ENCODE data around the gene RAB1A. TPM values are rescaled to one million over a fixed set of nuclear protein-coding genes. Genes with fewer than 3 reads are reported as not detected.

RAB1A gene
- total and polyA plus RNA-seq, 12 donors, result 77.8 to 165 (median 117) TPM

DNA sequence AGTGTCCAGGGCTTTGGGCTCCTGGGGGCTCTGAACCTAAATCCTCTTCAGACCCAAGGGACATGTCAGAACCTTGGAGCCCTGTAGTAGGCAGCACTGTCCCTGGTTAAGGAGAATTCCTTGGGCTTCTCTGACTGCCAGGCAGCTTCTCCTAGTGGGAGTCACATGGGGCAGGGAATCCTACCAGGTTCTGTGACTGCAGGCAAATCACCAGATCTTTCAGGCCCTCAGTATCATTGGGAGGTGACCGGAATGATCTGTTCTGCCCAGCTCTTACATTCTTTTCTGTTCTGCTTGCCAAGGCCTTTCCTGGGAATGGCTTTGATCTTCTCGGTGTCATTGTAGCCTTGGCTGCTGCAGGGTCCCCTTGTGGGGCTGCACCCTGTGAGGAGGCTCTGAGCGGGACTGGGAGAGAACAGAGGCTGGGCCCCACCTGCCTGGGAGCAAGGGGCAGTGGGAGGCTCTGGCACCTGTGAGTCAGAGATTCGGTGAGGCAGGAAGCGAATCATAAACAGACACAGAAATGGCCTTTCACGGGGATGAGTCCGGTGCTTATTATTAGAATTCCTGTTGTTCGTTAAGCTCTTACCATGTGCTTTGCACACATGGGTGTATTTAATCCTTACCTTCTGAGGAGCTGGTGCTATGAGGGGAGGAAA, 59.6 kb downstream of the RAB1A start:
- peak in 7 of 9 donors; percentile 6 to 45 (median 29) for TF ChIP-seq CTCF (IDR thresholded peaks at IDR 0.05)
- no peak overlapping the region for H3K4me3 ChIP-seq
- no peaks in the 10 kb centered on the region for H3K9me3 ChIP-seq
- 35 to 47% methylated on average over 8 of the region's 8 CpGs for WGBS, 2 donors
- H3K27me3 ChIP-seq, result no peaks in the 10 kb centered on the region
- ATAC-seq (peak in 7 of 8 donors; percentile 26 to 53 (median 46)), DNase-seq (no peak)
- peak overlapping the region in 9 of 10 donors; percentile 22 to 72 (median 60) for H3K27ac ChIP-seq
- intact Hi-C loops (cut with DNase I), result loop anchor here in 3 of 10 donors (5.0 to 10.0 kb wide), 3 partner anchors 54 to 504 kb away; no protein-coding TSS in a partner anchor
- H3K4me1 ChIP-seq, result peaks cover 27 to 85% (median 65%) of the 10 kb centered on the region in 9 donors
- H3K36me3 ChIP-seq, result peaks cover 0 to 68% (median 27%) of the 10 kb centered on the region in 9 donors

GRCh38 chr2:65069439-65069824, 60.5 kb downstream of the RAB1A start:
- intact Hi-C loops (cut with DNase I), result loop anchor here in 7 of 10 donors (5.0 to 10.0 kb wide), 7 partner anchors 55 to 505 kb away; no protein-coding TSS in a partner anchor
- peaks cover 33 to 85% (median 69%) of the 10 kb centered on the region in 9 donors for H3K4me1 ChIP-seq
- peaks cover 0 to 59% (median 26%) of the 10 kb centered on the region in 9 donors for H3K36me3 ChIP-seq
- H3K4me3 ChIP-seq, result no peak overlapping the region
- 85 to 91% methylated on average over 6 of the region's 6 CpGs for WGBS, 2 donors
- H3K27ac ChIP-seq, result peak overlapping the region in 9 of 10 donors; percentile 22 to 72 (median 60)
- no peak for TF ChIP-seq CTCF (IDR thresholded peaks at IDR 0.05)
- H3K9me3 ChIP-seq, result no peaks in the 10 kb centered on the region
- no peaks in the 10 kb centered on the region for H3K27me3 ChIP-seq
- ATAC-seq (no peak), DNase-seq (no peak)

GRCh38 chr2:65067806-65068553, 61.9 kb downstream of the RAB1A start:
- peak overlapping the region in 3 of 10 donors; percentile 62 to 72 (median 72) for H3K27ac ChIP-seq

More at GRCh38 chr2:65067806-65068553, 61.9 kb downstream of the RAB1A start:
- peaks cover 33 to 89% (median 78%) of the 10 kb centered on the region in 9 donors for H3K4me1 ChIP-seq
- intact Hi-C loops (cut with DNase I), result loop anchor here in 7 of 10 donors (5.0 to 10.0 kb wide), 7 partner anchors 57 to 507 kb away; no protein-coding TSS in a partner anchor
- H3K4me3 ChIP-seq, result no peak overlapping the region
- WGBS, 2 donors, result 75 to 76% methylated on average over 14 of the region's 14 CpGs
- peaks cover 0 to 45% (median 22%) of the 10 kb centered on the region in 9 donors for H3K36me3 ChIP-seq
- ATAC-seq, result no peak
- no peaks in the 10 kb centered on the region for H3K27me3 ChIP-seq
- TF ChIP-seq CTCF (IDR thresholded peaks at IDR 0.05), result no peak
- no peaks in the 10 kb centered on the region for H3K9me3 ChIP-seq
- no peak for DNase-seq

Data from heart right ventricle (tissue), 16 donors.